ENCODE results near the gene C10orf88. TPM values are rescaled to one million over a fixed set of nuclear protein-coding genes. Genes with fewer than 3 reads are reported as not detected.

The C10orf88 gene
- total and polyA plus RNA-seq, 2 of the 8 experiments (the other 6 are each of a cell fraction or from before 2014, with no cell fraction given): 3.2 to 11.0 TPM

DNA sequence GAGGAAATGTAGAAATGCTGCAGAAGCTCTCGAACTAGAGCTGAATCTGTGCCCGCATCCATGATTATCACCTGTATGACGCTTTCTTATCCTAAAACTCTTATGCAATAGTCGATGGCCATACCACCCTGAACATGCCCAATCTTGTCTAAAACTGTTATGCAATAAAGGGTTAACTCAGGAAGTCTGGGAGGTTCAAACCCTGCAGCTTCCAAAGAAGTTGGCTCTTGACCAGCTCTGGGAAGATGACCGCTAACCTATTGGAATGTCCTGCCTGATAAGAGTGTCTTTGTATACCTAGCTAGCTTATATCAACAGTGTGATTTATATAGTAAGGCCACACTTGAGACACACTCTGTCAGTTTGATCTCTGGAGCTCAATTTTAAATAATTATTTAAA is 3.4 kb upstream of the C10orf88 start (continued):
- no peak for TF ChIP-seq CTBP2 (IDR thresholded peaks at IDR 0.05; ENCODE audit: borderline replicate concordance, insufficient read depth, insufficient read length, low read length)
- TF ChIP-seq SP2 (IDR thresholded peaks at IDR 0.05; ENCODE audit: low read length): no peak
- no peak for TF ChIP-seq YY1 (IDR thresholded peaks at IDR 0.05; ENCODE audit: low read depth, low read length)
- TF ChIP-seq KDM5A (IDR thresholded peaks at IDR 0.05; ENCODE audit: low read length): no peak
